Neural progenitor cell (in vitro differentiated cells): Measurements from ENCODE around the gene ZNF429.

Experiments used
- EZH2 ChIP-seq: fragments of 200-600 bp; sonication (generic); IDR thresholded peaks from 2 replicates; pipeline ENCODE4 v1.6.1; 2017; ENCODE audit warnings: antibody characterized with exemption, mild to moderate bottlenecking, moderate library complexity
- EZH2phosphoT487 ChIP-seq: fragments of 200-600 bp; sonication (generic); IDR thresholded peaks from 2 replicates; pipeline ENCODE4 v1.6.1; 2017; ENCODE audit warnings: antibody characterized with exemption
- TF ChIP-seq, protein P1 (sequence below): fragments of 200-600 bp; sonication (generic); IDR thresholded peaks from 2 replicates; pipeline ENCODE4 v1.5.1; 2017; ENCODE audit warnings: antibody characterized with exemption, mild to moderate bottlenecking

DNA sequence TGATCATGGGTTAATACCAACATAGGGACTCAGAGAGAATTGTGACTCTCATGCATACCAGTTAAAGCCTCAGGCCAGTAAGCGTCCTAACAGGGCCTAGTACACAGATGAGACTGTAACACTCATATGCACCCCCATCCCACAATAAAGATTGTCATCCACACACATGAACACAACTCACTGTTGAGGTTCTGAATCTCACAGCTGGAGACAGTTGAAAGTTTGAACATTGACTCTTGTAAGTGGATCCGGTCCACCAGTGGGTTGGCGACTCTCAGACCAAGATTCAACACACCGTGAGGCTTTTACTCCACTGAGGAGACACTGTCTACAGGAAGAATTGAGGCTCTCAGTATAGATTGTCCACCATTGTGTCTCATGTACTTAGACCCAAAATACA is 88.1 kb downstream of the ZNF429 start:
- TF ChIP-seq EZH2: no peak
- TF ChIP-seq, protein P1, sequence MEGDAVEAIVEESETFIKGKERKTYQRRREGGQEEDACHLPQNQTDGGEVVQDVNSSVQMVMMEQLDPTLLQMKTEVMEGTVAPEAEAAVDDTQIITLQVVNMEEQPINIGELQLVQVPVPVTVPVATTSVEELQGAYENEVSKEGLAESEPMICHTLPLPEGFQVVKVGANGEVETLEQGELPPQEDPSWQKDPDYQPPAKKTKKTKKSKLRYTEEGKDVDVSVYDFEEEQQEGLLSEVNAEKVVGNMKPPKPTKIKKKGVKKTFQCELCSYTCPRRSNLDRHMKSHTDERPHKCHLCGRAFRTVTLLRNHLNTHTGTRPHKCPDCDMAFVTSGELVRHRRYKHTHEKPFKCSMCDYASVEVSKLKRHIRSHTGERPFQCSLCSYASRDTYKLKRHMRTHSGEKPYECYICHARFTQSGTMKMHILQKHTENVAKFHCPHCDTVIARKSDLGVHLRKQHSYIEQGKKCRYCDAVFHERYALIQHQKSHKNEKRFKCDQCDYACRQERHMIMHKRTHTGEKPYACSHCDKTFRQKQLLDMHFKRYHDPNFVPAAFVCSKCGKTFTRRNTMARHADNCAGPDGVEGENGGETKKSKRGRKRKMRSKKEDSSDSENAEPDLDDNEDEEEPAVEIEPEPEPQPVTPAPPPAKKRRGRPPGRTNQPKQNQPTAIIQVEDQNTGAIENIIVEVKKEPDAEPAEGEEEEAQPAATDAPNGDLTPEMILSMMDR: no peak
- no peak for TF ChIP-seq EZH2phosphoT487
